ENCODE results near the gene DPYSL5. TPM values are rescaled to one million over a fixed set of nuclear protein-coding genes. Genes with fewer than 3 reads are reported as not detected.
A peak's percentile ranks its signal among the peaks of the same experiment; 100 is the strongest.

DPYSL5 gene
- total and polyA plus RNA-seq, 9 of the 15 experiments (the other 6 are each of a cell fraction or from before 2014, with no cell fraction given) = 0.06 TPM; not detected in 8

- peak in 1 of 3 experiments; percentile 38 for TF ChIP-seq YY1 (IDR thresholded peaks at IDR 0.05; ENCODE audit: borderline replicate concordance in 1 of 3, control insufficient read depth in 1 of 3, extremely low read depth in 1 of 3, insufficient read depth in 3 of 3, insufficient read length in 1 of 3, insufficient replicate concordance in 2 of 3, low read depth in 1 of 3, low read length in 2 of 3)
- no peak for TF ChIP-seq ZNF280A (IDR thresholded peaks at IDR 0.05; ENCODE audit: low read depth, partially characterized antibody)
- no peak for TF ChIP-seq ELK3 (CRISPR knock-in tag; IDR thresholded peaks at IDR 0.05)
- TF ChIP-seq ZNF395 (CRISPR knock-in tag; IDR thresholded peaks at IDR 0.05) = peak; percentile 69; the same call in 1 of the 2 replicates
- peak; percentile 93 for TF ChIP-seq POLR2AphosphoS5 (IDR thresholded peaks at IDR 0.05; ENCODE audit: control insufficient read depth, insufficient read depth, low read depth, low read length)
- peak; percentile 77 for TF ChIP-seq BHLHE40 (IDR thresholded peaks at IDR 0.05; ENCODE audit: low read length)
- peak; percentile 18; the same call in 1 of the 2 replicates for TF ChIP-seq ATF7 (IDR thresholded peaks at IDR 0.05)
- TF ChIP-seq TCF3 (CRISPR knock-in tag; IDR thresholded peaks at IDR 0.05) = peak; percentile 94
- TF ChIP-seq ZNF274 (IDR thresholded peaks at IDR 0.05; ENCODE audit: borderline replicate concordance, low read depth, low read length) = no peak
- no peak for TF ChIP-seq MITF (IDR thresholded peaks at IDR 0.05)
- TF ChIP-seq TRIM24 (IDR thresholded peaks at IDR 0.05) = peak; percentile 31 to 76; a peak in 3 of 4 replicates
- TF ChIP-seq C11orf30 (IDR thresholded peaks at IDR 0.05; ENCODE audit: low read depth) = no peak
- TF ChIP-seq ELF1 (tag; IDR thresholded peaks at IDR 0.05) = 0 out of 2 replicates have a peak, but pooled peaks have one; percentile 38
- peak; percentile 52; the same call in 1 of the 2 replicates for TF ChIP-seq TFAP4 (CRISPR knock-in tag; IDR thresholded peaks at IDR 0.05; ENCODE audit: borderline replicate concordance)
- no peak for TF ChIP-seq HSF4 (CRISPR knock-in tag; IDR thresholded peaks at IDR 0.05; ENCODE audit: borderline replicate concordance)
- TF ChIP-seq ZNF592 (IDR thresholded peaks at IDR 0.05) = no peak
- TF ChIP-seq ZEB2 (IDR thresholded peaks at IDR 0.05) = peak; percentile 81; the same call in 1 of the 2 replicates
Measured at GRCh38 chr2:26974352-26974751, 126.4 kb downstream of the DPYSL5 start (continued).

All from K562 (cell line).